Measurements from ENCODE around the gene GREM1.

- TF ChIP-seq CTCF (conservative IDR thresholded peaks at IDR 0.05 in 1 of 2, IDR thresholded peaks at IDR 0.05 in 1 of 2; ENCODE audit: low read depth in 1 of 2, low read length in 2 of 2) (no peak), EZH2 (IDR thresholded peaks at IDR 0.05; ENCODE audit: low read length, missing control alignments) (no peak)
These were observed 25.5 kb upstream of the GREM1 start for GRCh38 chr15:32692286-32692685.
